Measurements from ENCODE around the gene SSRP1. TPM values are rescaled to one million over a fixed set of nuclear protein-coding genes. Genes with fewer than 3 reads are reported as not detected.

Gene SSRP1, protein sequence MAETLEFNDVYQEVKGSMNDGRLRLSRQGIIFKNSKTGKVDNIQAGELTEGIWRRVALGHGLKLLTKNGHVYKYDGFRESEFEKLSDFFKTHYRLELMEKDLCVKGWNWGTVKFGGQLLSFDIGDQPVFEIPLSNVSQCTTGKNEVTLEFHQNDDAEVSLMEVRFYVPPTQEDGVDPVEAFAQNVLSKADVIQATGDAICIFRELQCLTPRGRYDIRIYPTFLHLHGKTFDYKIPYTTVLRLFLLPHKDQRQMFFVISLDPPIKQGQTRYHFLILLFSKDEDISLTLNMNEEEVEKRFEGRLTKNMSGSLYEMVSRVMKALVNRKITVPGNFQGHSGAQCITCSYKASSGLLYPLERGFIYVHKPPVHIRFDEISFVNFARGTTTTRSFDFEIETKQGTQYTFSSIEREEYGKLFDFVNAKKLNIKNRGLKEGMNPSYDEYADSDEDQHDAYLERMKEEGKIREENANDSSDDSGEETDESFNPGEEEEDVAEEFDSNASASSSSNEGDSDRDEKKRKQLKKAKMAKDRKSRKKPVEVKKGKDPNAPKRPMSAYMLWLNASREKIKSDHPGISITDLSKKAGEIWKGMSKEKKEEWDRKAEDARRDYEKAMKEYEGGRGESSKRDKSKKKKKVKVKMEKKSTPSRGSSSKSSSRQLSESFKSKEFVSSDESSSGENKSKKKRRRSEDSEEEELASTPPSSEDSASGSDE
- total RNA-seq (10 to 100 TPM; 37.4 to 68.3 (median 59.0) TPM), polyA plus RNA-seq (100 to 1,000 TPM in 1 of 3 donors, 10 to 100 TPM in 2; 25.3 to 106 (median 31.0) TPM)
- long read RNA-seq, donor 1, partial matches to known transcripts, result 21 of 25 reads
- long read RNA-seq, donor 1, other reads (novel, unspliced or antisense), result 0 of 25 reads
- long read RNA-seq, donor 2, partial matches to known transcripts, result 21 of 21 reads
- long read RNA-seq, donor 2, other reads (novel, unspliced or antisense), result 0 of 21 reads
- long read RNA-seq, donor 3, partial matches to known transcripts, result 10 of 13 reads
- long read RNA-seq, donor 3, other reads (novel, unspliced or antisense), result 0 of 13 reads
- long read RNA-seq, donor 4, partial matches to known transcripts, result 9 of 11 reads
- long read RNA-seq, donor 4, other reads (novel, unspliced or antisense), result 1 of 11 reads
- long read RNA-seq, donor 5, transcript SSRP1-201 (17 exons, 2,819 nt), result major isoform, 66 of 89 reads
- long read RNA-seq, donor 5, partial matches to known transcripts, result 15 of 89 reads
- long read RNA-seq, donor 5, other reads (novel, unspliced or antisense), result 8 of 89 reads
- long read RNA-seq, donor 6, partial matches to known transcripts, result 4 of 6 reads
- long read RNA-seq, donor 6, other reads (novel, unspliced or antisense), result 2 of 6 reads
- long read RNA-seq, donor 7, partial matches to known transcripts, result 18 of 20 reads
- long read RNA-seq, donor 7, other reads (novel, unspliced or antisense), result 0 of 20 reads
- long read RNA-seq, donor 8, transcript SSRP1-201 (17 exons, 2,819 nt), result major isoform, 7 of 12 reads
- long read RNA-seq, donor 8, partial matches to known transcripts, result 5 of 12 reads
- long read RNA-seq, donor 8, other reads (novel, unspliced or antisense), result 0 of 12 reads
- long read RNA-seq, donor 9, partial matches to known transcripts, result 27 of 29 reads
- long read RNA-seq, donor 9, other reads (novel, unspliced or antisense), result 0 of 29 reads
- long read RNA-seq, donor 10, partial matches to known transcripts, result 0 of 4 reads
- long read RNA-seq, donor 10, other reads (novel, unspliced or antisense), result 0 of 4 reads

DNA sequence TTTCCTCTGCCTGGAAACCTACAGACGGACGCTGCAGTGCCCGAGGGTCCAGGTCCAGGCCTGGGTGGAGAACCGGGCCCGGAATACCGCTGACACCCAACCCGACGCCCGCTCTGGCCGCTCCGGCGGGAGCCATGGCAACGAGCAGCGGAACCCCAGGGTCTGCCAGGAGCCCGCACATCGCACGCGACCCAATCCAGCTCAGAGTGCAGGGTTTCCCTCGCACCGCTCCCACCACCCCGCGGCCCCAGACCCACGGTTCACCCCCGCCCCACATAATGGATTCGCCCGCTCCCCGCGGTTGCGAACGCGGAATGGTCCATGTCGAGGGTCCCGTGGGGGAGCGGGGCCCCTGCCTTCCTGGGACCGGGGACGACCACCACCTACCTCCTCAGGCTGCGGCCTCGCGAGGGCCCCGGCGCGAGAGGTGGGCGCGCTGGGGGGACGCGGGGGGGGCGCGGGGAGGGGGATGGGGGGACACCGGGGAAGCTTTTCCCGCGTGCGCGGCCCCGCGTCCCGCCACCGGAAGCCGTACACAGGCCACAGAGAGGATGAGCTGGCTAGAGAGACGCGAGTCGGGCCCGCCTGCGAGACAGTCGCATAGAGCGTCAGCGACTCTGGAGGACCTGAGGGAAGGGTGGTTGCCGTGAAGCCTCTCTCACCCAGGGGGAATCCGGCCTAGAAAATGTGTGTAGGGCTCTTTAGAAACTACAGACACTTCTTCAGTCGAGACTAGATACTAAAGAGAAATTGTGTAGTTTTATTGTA lies at the start of gene SSRP1:
Gene SSRP1 (minus strand): TSS at position 550 of the 768 bp plus-strand sequence. CDS start 771 bp downstream, outside the sequence.
- Histone ChIP-seq H3K27me3 (no peaks in the 10 kb centered on the region), H3K4me1 (replicated peaks in 1 of 2) (peaks cover 0 to 13% of the 10 kb centered on the region in 2 donors), H3K36me3 (replicated peaks in 1 of 2) (peaks cover 0 to 36% of the 10 kb centered on the region in 2 donors), H3K27ac (peak within 1 kb of the TSS in 4 of 5 donors; percentile 78 to 93 (median 82)), H3K4me3 (peak within 1 kb of the TSS; percentile 28 to 92 (median 68)), H3K9me3 (replicated peaks in 1 of 3) (no peaks in the 10 kb centered on the region)
- peak; percentile 38 to 83 for TF ChIP-seq POLR2A (IDR thresholded peaks at IDR 0.05)
- TF ChIP-seq, protein P1, sequence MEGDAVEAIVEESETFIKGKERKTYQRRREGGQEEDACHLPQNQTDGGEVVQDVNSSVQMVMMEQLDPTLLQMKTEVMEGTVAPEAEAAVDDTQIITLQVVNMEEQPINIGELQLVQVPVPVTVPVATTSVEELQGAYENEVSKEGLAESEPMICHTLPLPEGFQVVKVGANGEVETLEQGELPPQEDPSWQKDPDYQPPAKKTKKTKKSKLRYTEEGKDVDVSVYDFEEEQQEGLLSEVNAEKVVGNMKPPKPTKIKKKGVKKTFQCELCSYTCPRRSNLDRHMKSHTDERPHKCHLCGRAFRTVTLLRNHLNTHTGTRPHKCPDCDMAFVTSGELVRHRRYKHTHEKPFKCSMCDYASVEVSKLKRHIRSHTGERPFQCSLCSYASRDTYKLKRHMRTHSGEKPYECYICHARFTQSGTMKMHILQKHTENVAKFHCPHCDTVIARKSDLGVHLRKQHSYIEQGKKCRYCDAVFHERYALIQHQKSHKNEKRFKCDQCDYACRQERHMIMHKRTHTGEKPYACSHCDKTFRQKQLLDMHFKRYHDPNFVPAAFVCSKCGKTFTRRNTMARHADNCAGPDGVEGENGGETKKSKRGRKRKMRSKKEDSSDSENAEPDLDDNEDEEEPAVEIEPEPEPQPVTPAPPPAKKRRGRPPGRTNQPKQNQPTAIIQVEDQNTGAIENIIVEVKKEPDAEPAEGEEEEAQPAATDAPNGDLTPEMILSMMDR (IDR thresholded peaks at IDR 0.05), result no peak
- peak; percentile 85 to 94 (median 90) for DNase-seq
- intact Hi-C loops (cut with DNase I), result no loop called here
- WGBS, 4 donors, result 0 to 1% (median 1%) methylated on average over 7 to 68 of the region's 69 CpGs

DNA sequence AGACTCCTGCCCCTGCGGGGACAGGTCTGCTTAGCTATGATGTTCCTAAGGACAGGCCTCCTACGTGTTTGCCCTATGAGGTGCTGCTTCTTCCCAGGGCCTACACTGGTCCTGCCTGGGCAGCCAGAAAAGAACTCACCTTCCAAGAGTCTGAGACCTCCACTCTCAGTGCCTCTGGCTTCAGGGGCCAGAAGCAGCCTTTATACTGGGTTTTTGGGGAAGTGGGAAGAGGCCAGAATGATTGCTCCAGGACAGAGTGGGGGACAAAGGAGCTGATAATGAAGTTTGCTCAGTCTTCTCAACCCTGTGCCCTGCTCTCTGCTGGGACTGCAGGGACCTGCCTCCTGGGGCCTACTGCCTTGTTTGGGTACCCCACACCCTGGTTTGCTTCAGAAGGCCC lies 45.3 kb upstream of the SSRP1 start, which contains the start of gene PRG3:
Gene PRG3 (minus strand): TSS at position 176 of the 400 bp plus-strand sequence. CDS start 442 bp downstream, outside the sequence.
- intact Hi-C loops (cut with DNase I), result no loop called here
- no peaks in the 10 kb centered on the region for H3K27me3 ChIP-seq
- no peak for DNase-seq
- H3K4me3 ChIP-seq, result no peak within 1 kb of the TSS
- WGBS, 4 donors, result 72 to 82% (median 74%) methylated on average over 2 of the region's 2 CpGs; no CpG with 5 or more reads in 1 of the 4 donors
- TF ChIP-seq POLR2A (IDR thresholded peaks at IDR 0.05), result no peak
- TF ChIP-seq, protein P1 (IDR thresholded peaks at IDR 0.05), result no peak
- H3K9me3 ChIP-seq (replicated peaks in 1 of 3), result no peaks in the 10 kb centered on the region
- no peak within 1 kb of the TSS for H3K27ac ChIP-seq
- no peaks in the 10 kb centered on the region for H3K36me3 ChIP-seq (replicated peaks in 1 of 2)
- no peaks in the 10 kb centered on the region for H3K4me1 ChIP-seq (replicated peaks in 1 of 2)

DNA sequence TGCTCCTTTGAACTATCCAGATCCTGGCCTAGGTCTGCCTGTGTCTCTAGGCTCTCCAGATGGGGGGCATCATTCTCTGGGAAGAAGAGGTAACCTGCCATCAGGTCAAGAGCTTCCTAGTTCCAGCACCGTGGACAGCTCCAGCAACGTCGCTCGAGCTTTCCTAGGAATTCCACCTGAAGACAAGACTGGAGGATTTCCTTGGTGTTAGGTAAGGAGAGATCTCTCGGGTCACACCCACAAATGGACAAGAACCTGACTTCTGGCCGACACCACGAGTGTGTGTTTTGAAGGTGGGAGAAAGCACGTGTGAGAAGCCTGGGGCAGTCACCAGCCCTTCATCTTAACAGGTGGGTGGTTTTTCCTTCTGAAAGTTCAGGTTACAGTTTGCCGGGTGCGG lies 44.0 kb upstream of the SSRP1 start:
- no peak for TF ChIP-seq POLR2A (IDR thresholded peaks at IDR 0.05)
- TF ChIP-seq, protein P1 (IDR thresholded peaks at IDR 0.05), result no peak
- intact Hi-C loops (cut with DNase I), result no loop called here

More for the DNA sequence above, 44.0 kb upstream of the SSRP1 start:
- no peaks in the 10 kb centered on the region for H3K36me3 ChIP-seq (replicated peaks in 1 of 2)
- WGBS, 4 donors, result 26 to 35% (median 27%) methylated on average over 6 to 10 of the region's 10 CpGs
- H3K9me3 ChIP-seq (replicated peaks in 1 of 3), result no peaks in the 10 kb centered on the region
- DNase-seq, result peak in 1 of 7 donors; percentile 5
- H3K27me3 ChIP-seq, result no peaks in the 10 kb centered on the region
- no peak overlapping the region for H3K27ac ChIP-seq
- H3K4me3 ChIP-seq, result no peak overlapping the region
- H3K4me1 ChIP-seq (replicated peaks in 1 of 2), result no peaks in the 10 kb centered on the region

Data from adrenal gland (tissue), 19 donors.